Measurements from ENCODE around the gene NUDT3.
"Not testable (repeated sequence)": the region's sequence is repeated elsewhere in the genome, so short reads cannot be mapped to it uniquely, and the experiment has no call there.

NUDT3 gene

GRCh38 chr6:34247481-34248197 lies 144.8 kb downstream of the NUDT3 start:
- DNase-seq = no peak

- peak; percentile 85 for DNase-seq
Observed at GRCh38 chr6:34246563-34247391, 145.7 kb downstream of the NUDT3 start.

DNA sequence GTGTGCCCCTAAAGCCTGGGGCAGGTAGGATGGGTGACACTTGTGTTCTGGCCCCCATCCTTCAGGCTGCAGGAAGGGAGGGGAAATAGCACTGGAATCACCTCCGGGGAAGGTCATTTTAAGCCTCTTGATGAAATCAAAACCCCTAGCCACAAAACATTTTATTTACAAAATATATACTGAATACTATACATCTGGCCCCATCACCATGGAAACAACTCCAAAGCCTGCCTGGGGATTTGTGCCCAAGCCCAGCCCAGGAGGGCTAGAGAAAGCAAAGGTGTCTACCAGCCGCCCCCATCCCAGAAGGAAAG lies 146.3 kb downstream of the NUDT3 start:
- no peak for DNase-seq

- not testable (repeated sequence) for DNase-seq
Observed at GRCh38 chr6:34245761-34246140, 146.7 kb downstream of the NUDT3 start.

GRCh38 chr6:34245032-34245760 lies 147.3 kb downstream of the NUDT3 start:
- not testable (repeated sequence) for DNase-seq

DNA sequence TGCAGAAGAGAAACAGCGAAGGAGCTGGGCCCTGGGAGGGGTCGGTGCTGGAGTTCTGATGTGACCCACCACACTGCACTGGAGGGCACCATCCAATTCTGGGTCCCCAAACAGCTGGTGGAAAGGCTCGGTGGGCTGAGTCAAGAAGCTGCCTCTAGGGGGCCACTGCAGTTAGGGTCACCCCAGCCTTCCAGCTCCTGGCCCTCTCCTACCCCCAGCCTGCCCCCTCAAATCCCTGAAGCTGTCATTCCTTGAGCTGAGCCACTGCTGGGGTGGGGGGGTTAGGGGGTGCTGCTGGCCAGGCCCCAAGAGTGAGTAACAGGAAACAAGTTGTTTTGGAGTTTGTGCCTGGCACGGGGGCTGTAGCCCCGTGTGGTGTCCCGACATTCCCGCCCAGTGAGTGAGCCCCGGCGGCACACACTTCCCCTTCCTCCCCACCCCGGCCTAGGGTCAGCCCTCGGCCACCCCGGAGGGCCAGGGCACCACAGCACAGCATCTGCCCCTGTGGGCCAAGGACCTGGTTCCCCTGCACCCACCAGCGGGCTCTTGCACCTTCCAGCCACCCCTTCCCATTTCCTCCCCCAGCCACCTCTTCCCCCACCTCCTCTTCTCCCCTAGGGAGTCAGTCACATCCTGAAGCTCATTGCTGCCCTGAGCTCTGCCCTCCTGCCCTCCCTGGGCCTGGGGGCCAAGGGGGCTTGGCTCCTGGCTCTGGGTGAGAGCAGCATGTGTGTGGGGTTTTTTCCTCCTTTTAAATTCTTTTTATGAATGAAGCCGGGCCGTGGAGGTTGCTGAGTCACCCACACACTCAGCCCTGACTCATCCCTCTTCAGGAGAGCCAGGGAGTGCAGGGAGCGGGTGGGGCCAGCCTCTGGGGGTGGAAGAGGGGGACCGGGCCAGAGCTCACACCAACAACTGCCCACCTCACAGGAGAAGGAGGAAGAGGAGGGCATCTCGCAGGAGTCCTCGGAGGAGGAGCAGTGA lies 148.3 kb downstream of the NUDT3 start:
- peak; percentile 82 for DNase-seq

DNA sequence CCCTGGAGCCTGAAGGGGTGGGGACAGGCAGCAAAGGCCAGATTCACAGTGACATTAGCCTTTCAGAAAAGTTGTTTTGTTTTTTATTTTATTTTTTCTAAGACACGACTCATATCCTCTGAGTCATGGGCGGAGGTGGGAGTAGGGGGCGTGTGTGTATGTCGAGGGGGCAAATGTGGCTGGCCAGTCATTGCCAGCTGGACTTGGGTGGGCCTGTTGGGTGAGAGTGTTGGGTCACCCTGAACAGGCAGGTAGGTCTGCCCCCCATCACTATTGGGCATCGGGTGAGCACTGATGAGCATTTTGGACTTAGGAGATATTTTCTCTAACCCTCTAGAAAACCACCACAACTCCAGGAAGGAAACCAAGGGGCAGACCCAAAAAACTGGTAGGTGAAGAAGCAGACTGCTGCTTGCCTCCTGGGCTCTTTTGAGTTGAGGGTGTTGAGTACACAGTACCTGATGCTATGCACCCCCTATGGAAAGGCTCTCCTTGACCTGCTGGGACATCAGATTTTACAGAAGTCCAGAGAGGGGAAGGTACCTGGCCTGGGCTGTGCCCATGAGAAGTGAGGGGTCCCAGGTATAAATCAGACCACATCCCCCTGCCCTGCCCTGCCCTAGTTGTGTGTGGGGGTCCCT lies 149.2 kb downstream of the NUDT3 start:
- DNase-seq = peak; percentile 61

- peak; percentile 51 for DNase-seq
Observed at GRCh38 chr6:34242252-34243130, 150.0 kb downstream of the NUDT3 start.

DNA sequence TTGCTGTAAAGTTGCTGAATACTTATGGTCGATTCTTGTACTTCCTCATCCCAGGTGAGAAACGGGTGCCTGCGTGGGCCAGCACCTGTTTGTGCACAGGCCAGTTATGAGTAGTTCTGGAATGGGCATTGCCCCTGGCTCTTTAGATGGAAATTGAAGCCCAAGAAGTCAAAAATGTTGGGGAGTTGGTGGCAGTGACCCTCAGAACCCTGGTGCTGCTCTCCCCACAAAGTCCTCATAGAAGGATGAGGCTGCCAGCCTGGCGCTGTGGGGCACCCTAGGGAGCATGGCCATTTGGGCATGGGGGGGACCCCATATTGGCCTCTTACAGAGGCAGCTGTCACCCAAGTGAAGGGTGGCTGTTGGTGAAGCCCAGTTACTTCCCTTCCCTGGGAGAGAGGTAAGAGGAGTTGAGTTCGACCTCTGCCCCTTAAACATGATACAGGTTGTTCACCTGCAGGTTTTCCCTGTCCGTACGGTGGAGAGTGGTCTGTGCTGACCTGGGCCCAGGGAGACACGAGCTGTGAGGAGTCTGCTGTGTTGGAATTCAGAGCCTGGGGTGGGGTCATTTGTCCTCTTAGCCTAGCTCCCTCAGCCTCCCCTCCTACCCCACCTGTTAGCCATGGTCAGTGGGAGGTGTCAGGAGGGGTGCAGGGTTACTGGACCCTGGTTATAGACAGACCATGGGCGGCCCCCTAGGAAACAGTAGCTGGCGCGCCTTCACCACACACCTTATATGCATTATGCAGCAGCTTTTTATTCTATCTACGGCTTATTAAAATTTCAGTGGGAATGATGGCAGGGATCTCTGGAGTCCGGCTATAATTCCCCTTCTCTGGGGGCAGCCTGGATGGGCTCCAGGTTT lies 150.9 kb downstream of the NUDT3 start:
- peak; percentile 55 for DNase-seq

DNA sequence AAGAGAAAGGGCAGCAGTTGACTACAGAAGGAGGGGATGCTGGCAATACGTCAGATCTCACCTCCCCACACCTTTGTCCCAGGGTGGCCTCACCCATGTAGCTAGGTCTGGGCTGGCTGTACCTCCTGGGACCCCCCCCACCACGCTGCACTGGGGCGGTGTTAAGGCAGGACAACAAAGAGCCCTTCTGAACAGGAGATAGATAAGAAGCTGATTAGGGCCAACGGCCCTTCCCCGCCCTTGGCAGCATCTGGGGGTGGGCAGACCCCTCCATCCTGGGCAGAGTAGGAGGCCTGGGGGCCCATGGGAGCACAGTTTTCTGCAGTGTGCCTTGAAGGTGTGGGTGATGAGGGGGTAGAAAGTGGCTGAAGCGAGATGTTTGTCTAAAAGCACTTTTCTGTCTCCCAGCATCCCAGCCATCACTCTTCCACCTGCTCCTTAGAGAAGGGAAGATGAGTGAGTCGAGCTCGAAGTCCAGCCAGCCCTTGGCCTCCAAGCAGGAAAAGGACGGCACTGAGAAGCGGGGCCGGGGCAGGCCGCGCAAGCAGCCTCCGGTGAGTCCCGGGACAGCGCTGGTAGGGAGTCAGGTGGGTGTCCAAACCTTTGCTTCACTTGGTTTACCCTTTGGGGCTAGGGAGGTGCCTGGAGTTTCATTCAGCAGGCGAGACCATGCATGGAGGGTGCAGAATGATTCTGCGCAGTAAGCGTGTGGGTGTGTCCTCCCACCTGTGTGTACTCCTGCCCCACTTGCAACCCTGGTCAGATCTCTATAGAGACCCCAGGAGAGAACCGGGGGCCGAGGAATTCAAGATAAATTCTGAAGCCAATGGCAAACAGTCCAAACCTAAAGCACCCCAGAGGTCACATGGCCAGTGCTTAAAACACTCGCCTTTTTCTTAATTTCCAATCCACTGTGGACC lies 151.9 kb downstream of the NUDT3 start:
- peak; percentile 58 for DNase-seq

DNA sequence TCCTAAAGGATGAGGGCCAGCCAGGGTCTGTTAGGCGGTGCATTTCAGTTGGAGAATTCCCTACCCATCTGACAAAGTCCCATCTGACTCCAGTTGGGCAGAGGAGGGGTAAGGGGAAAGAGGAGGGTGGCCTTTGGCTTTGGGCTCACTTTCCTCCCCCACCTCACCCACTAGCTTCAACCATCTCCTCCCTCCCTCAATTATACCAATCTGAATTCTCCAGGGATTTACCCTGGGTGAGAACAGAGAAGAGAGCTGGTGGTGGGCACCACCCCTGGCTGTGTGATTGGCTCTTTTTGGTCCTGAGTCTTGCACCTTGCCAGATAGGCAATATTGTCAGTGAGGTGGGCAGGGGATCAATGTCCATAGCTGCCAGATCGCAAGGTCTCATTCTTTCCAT lies 152.6 kb downstream of the NUDT3 start:
- DNase-seq = no peak

DNA sequence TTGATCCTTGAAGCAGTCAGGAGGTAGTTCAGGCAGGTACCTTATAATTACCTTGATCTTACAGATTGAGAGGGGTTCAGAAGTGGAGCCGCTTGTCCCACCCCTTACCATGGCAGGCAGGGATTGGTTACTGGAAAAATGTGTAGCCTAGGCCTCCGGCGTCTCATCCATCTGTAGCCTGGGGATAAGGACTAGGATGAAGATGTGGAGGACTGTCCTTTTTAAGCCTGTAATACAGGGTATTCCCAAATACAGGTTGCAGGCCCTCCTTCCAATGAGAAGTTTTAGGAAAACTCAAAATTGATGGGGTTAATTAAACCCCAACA lies 153.0 kb downstream of the NUDT3 start:
- no peak for DNase-seq

DNA sequence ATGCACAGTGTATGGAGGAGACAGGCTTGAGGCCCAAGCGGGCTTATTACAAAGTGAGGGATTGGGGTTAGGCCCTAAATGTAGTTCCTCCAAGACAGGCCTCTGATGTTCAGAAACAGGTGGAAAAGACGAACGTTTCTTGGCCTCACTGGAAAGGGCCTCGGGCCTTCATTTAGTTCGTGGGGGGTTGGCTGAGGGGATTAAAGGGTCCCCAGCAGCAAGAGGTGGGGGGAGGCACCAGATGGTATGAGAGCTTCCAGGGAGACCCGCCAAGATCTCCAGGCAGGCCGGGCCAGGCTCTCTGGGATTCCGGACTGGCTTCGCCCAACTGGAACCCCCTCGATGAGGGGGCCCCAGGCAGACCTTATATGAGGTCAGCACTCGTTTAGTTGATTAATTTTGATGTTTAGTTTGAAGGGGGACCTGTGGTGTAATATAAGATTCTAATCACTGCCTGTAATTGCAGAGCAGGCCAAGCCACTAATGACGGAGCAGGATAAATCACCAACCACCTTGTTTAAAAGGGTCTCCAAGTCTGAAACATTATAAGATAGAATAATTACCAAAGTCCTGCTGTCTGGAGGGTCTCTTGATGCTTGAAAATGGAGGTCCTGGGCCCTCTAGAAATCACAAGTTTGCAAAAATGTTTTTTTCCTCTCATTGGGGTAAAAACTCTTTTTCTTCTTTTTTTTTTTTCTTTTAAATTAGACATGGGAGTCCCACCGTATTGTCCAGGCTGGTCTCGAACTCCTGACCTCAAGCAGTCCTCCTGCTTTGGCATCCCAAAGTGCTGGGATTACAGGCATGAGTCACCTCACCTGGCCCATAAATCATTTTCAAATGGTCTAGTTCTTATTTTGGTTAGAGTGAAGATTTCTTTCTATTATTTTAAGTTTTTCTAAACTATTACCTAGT lies 153.6 kb downstream of the NUDT3 start:
- no peak for DNase-seq

DNA sequence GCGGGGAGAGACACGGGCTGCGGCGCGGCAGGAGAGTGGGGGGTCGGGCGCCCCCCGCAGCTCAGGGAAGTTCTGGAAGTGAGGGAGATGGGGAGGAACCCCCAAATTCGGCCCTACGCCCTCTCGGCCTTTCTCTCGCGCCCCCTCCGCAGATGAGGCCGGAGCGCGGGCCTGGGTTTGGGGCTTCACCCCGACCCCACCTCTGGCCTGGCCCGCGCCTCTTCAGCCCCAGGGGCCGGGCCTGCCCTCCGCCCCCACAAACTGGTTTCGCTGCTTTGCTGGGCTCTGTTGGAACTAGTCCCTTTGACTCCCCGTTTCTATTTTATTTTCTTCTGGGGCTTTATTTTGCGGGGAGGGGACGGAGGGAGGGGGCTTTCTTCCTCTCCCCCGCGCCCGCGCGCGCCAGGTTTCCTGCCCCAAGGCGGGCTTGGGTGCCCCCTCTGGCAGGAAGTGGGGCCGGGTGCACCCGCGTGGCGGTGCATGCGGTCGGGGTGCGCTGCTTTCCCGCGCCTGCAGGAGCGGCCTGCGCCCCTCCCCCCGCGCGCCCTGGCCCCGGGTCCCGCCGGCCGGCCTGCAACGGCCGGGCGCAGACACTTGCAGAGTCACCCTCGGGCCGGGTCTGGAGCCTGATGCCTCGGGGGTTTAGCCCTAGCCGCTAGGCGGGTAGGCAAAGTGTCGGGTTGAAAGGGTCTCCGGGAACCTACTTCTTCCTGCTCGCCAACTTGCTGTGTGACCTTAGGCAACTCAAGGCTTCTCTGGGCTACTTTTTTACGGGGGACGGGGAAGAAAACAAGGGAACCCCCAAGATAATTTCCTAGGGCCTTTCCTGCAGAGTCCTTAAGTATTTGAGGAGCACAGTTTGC lies 154.5 kb downstream of the NUDT3 start:
- peak; percentile 91 for DNase-seq

- no peak for DNase-seq
Observed at GRCh38 chr6:34237316-34237721, 155.2 kb downstream of the NUDT3 start.

- DNase-seq = peak; percentile 94
Observed at GRCh38 chr6:34236443-34237315, 155.8 kb downstream of the NUDT3 start, which contains the start of gene HMGA1. Gene HMGA1 (plus strand): TSS chr6:34236873. CDS start chr6:34240781, 3,908 bp downstream.
